ENCODE measurements around the gene CREM. TPM values are rescaled to one million over a fixed set of nuclear protein-coding genes. Genes with fewer than 3 reads are reported as not detected.
"Not testable (repeated sequence)": the region's sequence is repeated elsewhere in the genome, so short reads cannot be mapped to it uniquely, and the experiment has no call there.

CREM gene
- polyA plus RNA-seq, 3 donors from 2014 or later, result 51.4 to 84.0 (median 59.1) TPM

GRCh38 chr10:35206274-35206673 is 79.6 kb downstream of the CREM start:
- Mint-ChIP-seq H3K27me3 (ENCODE audit: low read depth in 3 of 3) (peaks cover 0 to 2% (median 2%) of the 10 kb centered on the region in 3 donors), H3K4me3 (no peak overlapping the region), H3K27ac (peak overlapping the region in 2 of 6 donors; percentile 17 to 53), H3K36me3 (peaks cover 0 to 8% (median 8%) of the 10 kb centered on the region in 3 donors), H3K9me3 (no peaks in the 10 kb centered on the region), H3K4me1 (peaks cover 36 to 38% of the 10 kb centered on the region in 2 donors)
- DNase-seq, result no peak

DNA sequence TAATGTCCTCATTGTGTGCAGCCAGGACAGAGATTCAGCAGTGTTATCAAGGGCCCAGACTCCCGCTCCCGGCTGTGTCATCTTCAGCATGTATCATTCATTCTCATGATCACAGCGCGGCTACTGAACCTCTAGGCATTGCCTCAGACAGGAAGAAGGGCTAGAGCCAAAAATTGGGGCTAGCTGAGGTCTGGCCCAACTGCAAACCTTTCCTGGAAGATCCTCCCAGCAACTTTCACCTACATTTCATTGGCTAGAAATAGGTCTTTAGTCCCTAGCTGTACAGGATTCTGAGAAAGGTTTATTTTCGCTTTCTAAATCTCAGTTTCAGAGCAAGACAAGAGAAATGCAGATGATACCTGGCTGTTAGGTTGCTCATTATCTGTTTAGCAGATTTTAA is 81.9 kb downstream of the CREM start:
- Mint-ChIP-seq H3K27me3 (ENCODE audit: low read depth in 3 of 3) (peaks cover 0 to 2% (median 2%) of the 10 kb centered on the region in 3 donors), H3K36me3 (peaks cover 3 to 18% (median 10%) of the 10 kb centered on the region in 3 donors), H3K4me3 (peak overlapping the region; percentile 34 to 78 (median 66)), H3K4me1 (peaks cover 34 to 41% of the 10 kb centered on the region in 2 donors), H3K9me3 (no peaks in the 10 kb centered on the region), H3K27ac (peak overlapping the region; percentile 85 to 96 (median 94))
- peak in 1 of 3 donors; percentile 46 for DNase-seq

GRCh38 chr10:35208949-35209613 is 82.4 kb downstream of the CREM start:
- Mint-ChIP-seq H3K4me1 (peaks cover 39 to 46% of the 10 kb centered on the region in 2 donors), H3K4me3 (peak overlapping the region; percentile 34 to 78 (median 66)), H3K9me3 (no peaks in the 10 kb centered on the region), H3K27me3 (ENCODE audit: low read depth in 3 of 3) (peaks cover 0 to 2% (median 2%) of the 10 kb centered on the region in 3 donors), H3K27ac (peak overlapping the region; percentile 85 to 96 (median 94)), H3K36me3 (peaks cover 3 to 18% (median 10%) of the 10 kb centered on the region in 3 donors)
- no peak for DNase-seq

DNA sequence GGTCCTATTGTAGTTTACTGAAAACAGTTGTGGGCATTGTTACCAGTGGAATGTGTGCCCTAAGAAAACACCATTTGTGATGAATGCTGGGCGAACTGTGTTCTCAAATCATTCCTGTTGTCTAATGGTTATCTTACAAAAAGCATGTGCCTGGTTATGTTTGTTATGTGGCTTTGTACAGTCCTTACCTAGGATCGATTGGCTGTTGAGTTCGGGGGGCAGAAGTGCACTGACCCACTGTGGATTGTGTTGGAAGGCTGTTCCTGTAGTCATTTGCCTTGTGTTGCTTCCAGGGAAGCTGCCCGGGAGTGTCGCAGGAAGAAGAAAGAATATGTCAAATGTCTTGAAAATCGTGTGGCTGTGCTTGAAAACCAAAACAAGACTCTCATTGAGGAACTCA is 84.3 kb downstream of the CREM start:
- H3K36me3 Mint-ChIP-seq, result peaks cover 3 to 18% (median 10%) of the 10 kb centered on the region in 3 donors
- peak overlapping the region; percentile 2 to 87 (median 58) for H3K27ac Mint-ChIP-seq
- H3K27me3 Mint-ChIP-seq (ENCODE audit: low read depth in 3 of 3), result no peaks in the 10 kb centered on the region
- no peak for DNase-seq
- H3K4me3 Mint-ChIP-seq, result no peak overlapping the region
- no peaks in the 10 kb centered on the region for H3K9me3 Mint-ChIP-seq
- peaks cover 51 to 63% of the 10 kb centered on the region in 2 donors for H3K4me1 Mint-ChIP-seq

DNA sequence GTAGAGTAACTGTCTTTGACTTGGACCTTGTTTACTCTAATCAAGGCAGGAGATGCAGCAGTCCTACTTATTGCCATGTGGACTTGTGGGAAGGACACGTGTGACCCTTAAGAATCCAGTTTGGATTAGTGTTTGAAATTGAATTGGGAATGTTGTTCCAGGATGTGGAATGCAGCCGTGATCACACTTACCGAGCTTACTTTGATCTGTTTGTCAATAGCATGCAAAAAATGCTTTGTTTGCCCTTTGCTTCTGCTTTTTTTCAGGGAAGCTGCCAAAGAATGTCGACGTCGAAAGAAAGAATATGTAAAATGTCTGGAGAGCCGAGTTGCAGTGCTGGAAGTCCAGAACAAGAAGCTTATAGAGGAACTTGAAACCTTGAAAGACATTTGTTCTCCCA is 84.7 kb downstream of the CREM start:
- no peaks in the 10 kb centered on the region for H3K9me3 Mint-ChIP-seq
- H3K27me3 Mint-ChIP-seq (ENCODE audit: low read depth in 3 of 3), result no peaks in the 10 kb centered on the region
- H3K4me1 Mint-ChIP-seq, result peaks cover 55 to 68% of the 10 kb centered on the region in 2 donors
- DNase-seq, result no peak
- H3K4me3 Mint-ChIP-seq, result no peak overlapping the region
- peak overlapping the region; percentile 2 to 87 (median 58) for H3K27ac Mint-ChIP-seq
- H3K36me3 Mint-ChIP-seq, result peaks cover 3 to 18% (median 10%) of the 10 kb centered on the region in 3 donors

GRCh38 chr10:35212856-35213255 is 86.2 kb downstream of the CREM start:
- Mint-ChIP-seq H3K27ac (peak overlapping the region in 5 of 6 donors; percentile 69 to 89 (median 85)), H3K4me1 (peaks cover 70 to 80% of the 10 kb centered on the region in 2 donors), H3K9me3 (no peaks in the 10 kb centered on the region), H3K27me3 (ENCODE audit: low read depth in 3 of 3) (peaks cover 1 to 5% (median 3%) of the 10 kb centered on the region in 3 donors), H3K36me3 (peaks cover 3 to 15% (median 10%) of the 10 kb centered on the region in 3 donors), H3K4me3 (no peak overlapping the region)
- DNase-seq, result no peak

DNA sequence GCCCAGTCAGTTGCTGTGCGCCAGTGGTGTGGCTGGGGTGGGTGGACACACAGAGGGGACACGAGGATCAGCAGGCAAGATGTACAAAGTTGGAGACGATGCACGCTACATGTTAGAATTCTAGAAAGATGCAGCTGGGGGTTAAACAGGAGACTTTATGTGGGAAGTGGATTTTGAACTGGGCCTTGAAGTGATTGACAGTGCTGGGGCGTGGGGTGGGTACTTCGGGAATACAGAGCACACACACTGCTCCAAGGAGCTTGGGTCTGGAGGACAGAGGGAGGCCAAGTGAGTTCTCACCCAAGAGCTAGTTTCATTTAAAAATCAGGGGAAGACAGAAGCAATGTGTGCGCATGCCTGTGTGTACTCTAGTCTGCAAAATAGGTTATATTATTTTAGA is 87.1 kb downstream of the CREM start:
- H3K4me1 Mint-ChIP-seq, result peaks cover 72 to 82% of the 10 kb centered on the region in 2 donors

DNA sequence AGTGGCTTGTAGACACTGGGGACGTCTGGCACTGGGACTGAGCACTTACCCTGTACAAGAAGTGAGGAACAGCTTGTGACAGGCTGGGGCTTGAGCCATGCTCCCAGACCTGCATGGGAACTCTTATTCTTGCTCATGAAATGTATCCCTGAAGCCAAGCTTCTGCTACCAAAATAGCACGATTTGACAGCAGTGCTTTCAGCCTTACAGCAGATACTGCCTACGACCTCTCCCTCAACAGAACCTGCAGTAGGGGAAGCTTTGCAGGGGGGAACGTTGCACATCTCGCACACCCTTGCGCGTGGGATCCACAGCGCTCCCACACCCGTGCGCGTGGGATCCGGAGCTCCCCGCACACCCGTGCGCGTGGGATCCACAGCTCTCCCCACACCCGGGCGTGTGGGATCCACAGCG is 88.0 kb downstream of the CREM start:
- peaks cover 3 to 15% (median 6%) of the 10 kb centered on the region in 3 donors for H3K36me3 Mint-ChIP-seq
- H3K4me1 Mint-ChIP-seq, result peaks cover 64 to 80% of the 10 kb centered on the region in 2 donors
- no peak for DNase-seq
- no peaks in the 10 kb centered on the region for H3K9me3 Mint-ChIP-seq
- peaks cover 5 to 9% (median 6%) of the 10 kb centered on the region in 3 donors for H3K27me3 Mint-ChIP-seq (ENCODE audit: low read depth in 3 of 3)
- no peak overlapping the region for H3K4me3 Mint-ChIP-seq
- peak overlapping the region in 4 of 6 donors; percentile 24 to 89 (median 80) for H3K27ac Mint-ChIP-seq

More for the DNA sequence above, 87.1 kb downstream of the CREM start:
- H3K36me3 Mint-ChIP-seq, result peaks cover 3 to 15% (median 6%) of the 10 kb centered on the region in 3 donors
- no peak overlapping the region for H3K4me3 Mint-ChIP-seq
- peaks cover 5 to 9% (median 6%) of the 10 kb centered on the region in 3 donors for H3K27me3 Mint-ChIP-seq (ENCODE audit: low read depth in 3 of 3)
- no peak for DNase-seq
- H3K9me3 Mint-ChIP-seq, result no peaks in the 10 kb centered on the region
- H3K27ac Mint-ChIP-seq, result peak overlapping the region in 5 of 6 donors; percentile 81 to 89 (median 85)

DNA sequence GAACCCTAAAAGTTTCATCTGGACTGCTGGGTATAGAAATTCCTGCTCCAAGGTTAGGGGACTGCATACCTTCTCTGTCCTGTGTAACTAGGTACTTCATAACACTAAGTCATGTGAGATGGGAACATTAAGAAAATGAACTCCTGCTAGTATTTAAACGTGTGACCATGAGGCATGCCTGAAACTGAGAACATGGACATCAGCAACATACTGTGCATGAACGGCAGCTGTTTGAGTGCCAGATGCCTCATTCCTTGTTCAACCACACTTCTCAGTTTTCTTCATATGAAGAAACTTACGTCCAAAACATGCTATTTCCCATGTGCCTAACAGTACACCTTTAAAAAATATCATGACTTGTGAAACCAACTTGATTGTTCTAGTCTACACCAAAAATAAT is 88.5 kb downstream of the CREM start:
- DNase-seq, result no peak
- H3K27me3 Mint-ChIP-seq (ENCODE audit: low read depth in 3 of 3), result peaks cover 5 to 9% (median 8%) of the 10 kb centered on the region in 3 donors
- H3K9me3 Mint-ChIP-seq, result no peaks in the 10 kb centered on the region
- peak overlapping the region; percentile 9 to 100 (median 98) for H3K27ac Mint-ChIP-seq
- H3K4me3 Mint-ChIP-seq, result peak overlapping the region in 2 of 5 donors; percentile 24 to 25
- H3K36me3 Mint-ChIP-seq, result peaks cover 3 to 15% (median 6%) of the 10 kb centered on the region in 3 donors
- H3K4me1 Mint-ChIP-seq, result peaks cover 60 to 76% of the 10 kb centered on the region in 2 donors

DNA sequence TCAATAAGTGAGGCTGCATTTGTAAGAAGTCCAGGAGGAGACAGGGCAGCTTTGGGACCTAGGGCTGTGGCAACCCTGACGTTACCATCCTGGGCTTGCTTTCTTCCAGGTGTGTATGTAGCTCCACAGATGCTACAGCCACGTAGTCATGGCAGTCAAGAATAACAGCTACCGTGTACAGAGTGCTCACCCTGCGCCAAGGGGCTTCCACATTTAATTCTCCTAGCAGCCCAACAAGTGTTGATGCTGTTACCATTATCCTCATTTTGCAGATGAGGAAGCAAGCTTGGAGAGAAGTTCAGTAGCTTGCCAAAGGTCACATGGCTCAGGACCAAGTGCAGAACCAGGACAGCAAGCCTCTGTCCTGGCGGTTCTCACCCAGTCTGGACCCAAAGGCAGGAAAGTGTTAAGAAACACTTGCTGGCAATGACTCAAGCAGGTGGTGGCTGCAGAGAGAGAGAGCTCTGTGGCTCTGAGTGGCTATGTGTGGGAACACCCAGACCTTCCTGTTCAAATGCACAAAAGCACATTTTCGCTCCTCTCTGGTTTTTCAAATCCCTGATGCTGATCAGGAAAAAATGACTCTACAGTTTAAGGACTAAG is 89.8 kb downstream of the CREM start:
- peak; percentile 76 to 78 (median 77) for DNase-seq
- Mint-ChIP-seq H3K36me3 (peaks cover under 1 to 9% (median 3%) of the 10 kb centered on the region in 3 donors), H3K9me3 (no peaks in the 10 kb centered on the region), H3K27ac (peak overlapping the region; percentile 97 to 100 (median 98)), H3K4me3 (peak overlapping the region; percentile 81 to 95 (median 84)), H3K27me3 (ENCODE audit: low read depth in 3 of 3) (peaks cover 5 to 9% (median 8%) of the 10 kb centered on the region in 3 donors), H3K4me1 (peaks cover 53 to 68% of the 10 kb centered on the region in 2 donors)

- Mint-ChIP-seq H3K27ac (peak overlapping the region; percentile 97 to 100 (median 98)), H3K4me1 (peaks cover 53 to 68% of the 10 kb centered on the region in 2 donors), H3K4me3 (peak overlapping the region; percentile 81 to 95 (median 84))
- H3K9me3 Mint-ChIP-seq; DNase-seq; H3K36me3 Mint-ChIP-seq; H3K27me3 Mint-ChIP-seq (ENCODE audit: low read depth in 3 of 3): not testable (repeated sequence)
These were observed 90.3 kb downstream of the CREM start for GRCh38 chr10:35216956-35217355.

DNA sequence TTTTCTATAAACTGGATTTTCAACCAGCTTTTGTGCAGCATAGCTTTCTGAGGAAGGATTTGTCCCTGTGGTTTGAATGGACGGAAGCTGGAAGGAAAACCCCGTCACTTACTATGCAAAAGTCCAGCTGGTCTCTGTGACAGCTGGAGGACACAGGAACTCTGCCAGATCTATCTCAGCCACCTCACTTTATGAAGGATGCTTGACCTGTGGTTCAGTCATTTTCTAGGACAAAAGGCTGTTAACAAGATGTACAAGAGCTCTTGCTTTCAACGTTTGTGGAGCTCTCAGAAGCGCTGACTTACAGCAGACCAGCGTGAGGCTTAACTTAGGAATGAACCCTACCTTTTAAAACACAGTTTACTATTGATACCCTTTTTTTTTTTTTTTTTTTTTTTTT is 90.8 kb downstream of the CREM start:
- H3K4me1 Mint-ChIP-seq, result peaks cover 53 to 68% of the 10 kb centered on the region in 2 donors
- H3K4me3 Mint-ChIP-seq, result peak overlapping the region; percentile 81 to 95 (median 84)
- H3K36me3 Mint-ChIP-seq, result peaks cover 0 to under 1% (median 0%) of the 10 kb centered on the region in 3 donors
- no peaks in the 10 kb centered on the region for H3K9me3 Mint-ChIP-seq
- no peak for DNase-seq
- peak overlapping the region; percentile 97 to 100 (median 98) for H3K27ac Mint-ChIP-seq
- H3K27me3 Mint-ChIP-seq (ENCODE audit: low read depth in 3 of 3), result peaks cover 5 to 9% (median 8%) of the 10 kb centered on the region in 3 donors

DNA sequence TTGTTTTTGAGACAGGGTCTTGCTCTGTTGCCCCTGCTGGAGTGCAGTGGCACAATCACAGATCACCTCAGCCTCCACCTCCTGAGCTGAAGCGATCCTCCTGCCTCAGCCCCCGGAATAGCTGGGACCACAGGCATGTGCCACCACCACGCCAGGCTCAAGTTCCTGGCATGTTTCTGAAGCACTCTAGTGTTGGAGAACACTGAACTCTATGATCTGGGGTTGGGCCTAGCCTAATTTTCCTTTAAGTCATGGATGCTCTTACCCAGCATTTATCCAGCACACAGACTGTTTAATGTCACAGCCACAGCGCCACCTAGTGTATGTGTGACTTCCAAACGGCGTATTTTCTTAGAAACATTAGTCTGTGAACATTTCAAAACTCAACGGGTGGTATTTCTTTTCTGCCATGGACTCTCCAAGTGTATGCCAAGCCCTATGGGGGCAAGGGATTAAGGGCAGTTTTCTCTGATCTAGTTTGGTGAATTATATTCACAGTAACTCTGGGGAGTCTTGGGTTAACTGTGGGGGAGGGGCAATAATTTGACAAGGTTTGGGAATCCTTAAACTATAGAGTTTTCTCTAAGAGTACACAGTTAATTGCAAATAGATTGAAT is 91.8 kb downstream of the CREM start:
- H3K4me1 Mint-ChIP-seq, result peaks cover 47 to 64% of the 10 kb centered on the region in 2 donors
- peaks cover 5 to 9% (median 8%) of the 10 kb centered on the region in 3 donors for H3K27me3 Mint-ChIP-seq (ENCODE audit: low read depth in 3 of 3)
- peak overlapping the region; percentile 58 to 82 (median 67) for H3K4me3 Mint-ChIP-seq
- DNase-seq, result peak; percentile 76 to 82 (median 80)
- H3K9me3 Mint-ChIP-seq, result no peaks in the 10 kb centered on the region
- H3K27ac Mint-ChIP-seq, result peak overlapping the region; percentile 97 to 100 (median 98)
- no peaks in the 10 kb centered on the region for H3K36me3 Mint-ChIP-seq

All from immature natural killer cell (primary cell).